HG03571 (cell line): ENCODE data around the gene NUAK2.

ENCODE experiments used
- ATAC-seq: cut with Tn5 transposase; IDR thresholded peaks from one replicate; pipeline ENCODE4 v1.9.1; 2021; ENCODE audit not compliant: unreplicated experiment

Gene NUAK2

GRCh38 chr1:205319081-205320018, 2.2 kb downstream of the NUAK2 start:
- ATAC-seq, result no peak

GRCh38 chr1:205318231-205318991, 3.1 kb downstream of the NUAK2 start:
- no peak for ATAC-seq

GRCh38 chr1:205317311-205317917, 4.1 kb downstream of the NUAK2 start:
- ATAC-seq, result no peak

GRCh38 chr1:205316161-205316566, 5.4 kb downstream of the NUAK2 start:
- no peak for ATAC-seq

GRCh38 chr1:205315008-205315618, 6.4 kb downstream of the NUAK2 start:
- no peak for ATAC-seq

- ATAC-seq, result no peak
Observed at GRCh38 chr1:205313563-205314308, 7.8 kb downstream of the NUAK2 start.

GRCh38 chr1:205312866-205313562, 8.5 kb downstream of the NUAK2 start:
- no peak for ATAC-seq

GRCh38 chr1:205310976-205311704, 10.4 kb downstream of the NUAK2 start:
- no peak for ATAC-seq

GRCh38 chr1:205309741-205310140, 11.8 kb downstream of the NUAK2 start:
- ATAC-seq, result no peak

GRCh38 chr1:205306929-205307566, 14.5 kb downstream of the NUAK2 start:
- ATAC-seq, result no peak

- ATAC-seq, result no peak
Observed at GRCh38 chr1:205304695-205305070, 16.9 kb downstream of the NUAK2 start.

- no peak for ATAC-seq
Observed at GRCh38 chr1:205304046-205304694, 17.4 kb downstream of the NUAK2 start.

- ATAC-seq, result no peak
Observed at GRCh38 chr1:205303247-205303888, 18.2 kb downstream of the NUAK2 start.

- ATAC-seq, result no peak
Observed at GRCh38 chr1:205301842-205302588, 19.5 kb downstream of the NUAK2 start.

GRCh38 chr1:205301205-205301821, 20.2 kb downstream of the NUAK2 start:
- ATAC-seq, result no peak

GRCh38 chr1:205300149-205300548, 21.4 kb downstream of the NUAK2 start:
- ATAC-seq, result no peak
